NCI-H345 (cell line): Measurements from ENCODE around the gene TEKT2.

Experiments used
- DNase-seq: peaks from one replicate; lab custom pipeline; 2025; lab: John Stamatoyannopoulos, UW

Gene TEKT2, protein sequence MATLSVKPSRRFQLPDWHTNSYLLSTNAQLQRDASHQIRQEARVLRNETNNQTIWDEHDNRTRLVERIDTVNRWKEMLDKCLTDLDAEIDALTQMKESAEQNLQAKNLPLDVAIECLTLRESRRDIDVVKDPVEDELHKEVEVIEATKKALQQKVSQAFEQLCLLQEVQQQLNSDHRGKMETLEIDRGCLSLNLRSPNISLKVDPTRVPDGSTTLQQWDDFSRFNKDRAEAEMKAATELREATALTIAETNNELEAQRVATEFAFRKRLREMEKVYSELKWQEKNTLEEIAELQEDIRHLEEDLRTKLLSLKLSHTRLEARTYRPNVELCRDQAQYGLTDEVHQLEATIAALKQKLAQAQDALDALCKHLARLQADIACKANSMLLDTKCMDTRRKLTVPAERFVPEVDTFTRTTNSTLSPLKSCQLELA

DNA sequence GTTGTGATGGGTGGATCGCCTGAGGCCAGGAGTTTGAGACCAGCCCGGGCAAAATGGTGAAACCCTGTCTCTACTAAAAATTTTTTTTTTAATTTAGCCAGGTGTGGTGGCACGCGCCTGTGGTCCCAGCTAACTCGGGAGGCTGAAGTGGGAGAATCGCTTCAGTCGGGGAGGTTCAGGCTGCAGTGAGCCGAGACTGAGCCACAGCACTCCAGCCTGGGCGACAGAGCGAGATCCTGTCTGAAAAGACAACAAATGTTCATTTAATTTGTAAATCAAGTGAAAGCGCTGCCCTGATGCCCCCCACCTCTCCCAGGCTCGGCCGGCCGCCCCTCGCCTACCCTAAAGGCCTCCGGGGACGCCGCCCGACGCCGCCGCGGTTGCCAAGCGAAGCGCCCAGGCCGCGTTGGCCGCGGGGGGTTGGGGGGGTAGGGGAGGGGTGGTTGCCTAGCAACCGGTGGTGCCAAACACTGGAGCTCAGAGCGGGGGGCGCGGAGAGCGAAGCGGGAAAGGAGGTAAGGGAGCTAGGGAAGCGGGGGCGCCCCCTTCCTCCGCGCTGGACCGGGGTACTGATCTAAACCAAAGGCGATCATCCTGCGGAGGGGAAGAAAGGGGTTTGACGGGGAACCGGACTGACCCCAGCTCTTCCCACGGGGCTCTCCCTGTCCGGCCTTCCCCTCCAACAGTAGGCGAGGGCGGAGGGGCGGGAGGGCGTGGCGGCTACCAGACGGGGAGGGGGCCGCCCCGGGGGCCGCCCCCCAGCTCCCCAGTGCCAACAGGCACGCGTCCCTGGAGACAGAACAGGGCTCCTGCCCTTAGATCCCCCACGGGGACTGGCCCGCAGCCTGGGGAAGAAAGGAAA, at the start of gene TEKT2:
TSS of gene TEKT2 (plus strand) at position 460 of the 862 bp plus-strand sequence. CDS start 828 bp downstream, outside the sequence.
- peak; percentile 80 for DNase-seq

DNA sequence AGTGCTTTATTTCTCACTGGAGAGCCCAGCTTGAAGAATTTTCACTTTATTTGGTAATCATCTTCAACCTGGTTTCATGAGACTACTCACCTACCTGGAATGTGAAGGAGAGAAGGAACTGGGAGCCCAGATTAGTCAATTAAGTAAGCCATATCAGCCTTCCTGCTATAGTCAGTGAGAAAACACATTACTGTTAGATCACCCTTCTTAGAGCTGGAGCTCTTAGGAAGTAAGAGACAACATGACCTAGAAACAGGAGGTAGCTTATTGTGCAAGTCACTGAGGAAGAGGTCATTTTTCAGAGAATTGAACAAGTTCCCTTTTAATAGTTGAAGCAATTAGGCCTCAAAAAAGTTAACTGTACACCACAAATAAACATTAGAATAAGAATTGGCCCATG, 49.2 kb upstream of the TEKT2 start:
- DNase-seq = no peak

DNA sequence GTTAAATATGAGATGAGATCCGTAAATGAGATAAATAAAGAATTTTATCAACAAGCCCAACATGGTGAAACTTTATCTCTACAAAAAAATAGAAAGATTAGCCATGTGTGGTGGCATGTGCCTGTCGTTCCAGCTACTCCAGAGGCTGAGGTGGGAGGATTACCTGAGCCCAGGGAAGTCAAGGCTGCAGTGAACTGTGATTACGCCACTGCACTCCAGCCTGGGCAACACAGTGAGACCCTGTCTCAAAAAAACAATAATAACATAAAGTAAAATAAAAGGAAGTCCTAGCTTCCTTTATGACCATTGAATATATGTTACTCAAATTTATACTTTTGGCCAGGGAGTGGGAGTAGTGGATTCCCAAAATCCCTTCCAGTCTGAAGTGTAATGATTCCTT, 48.7 kb upstream of the TEKT2 start:
- DNase-seq = no peak

DNA sequence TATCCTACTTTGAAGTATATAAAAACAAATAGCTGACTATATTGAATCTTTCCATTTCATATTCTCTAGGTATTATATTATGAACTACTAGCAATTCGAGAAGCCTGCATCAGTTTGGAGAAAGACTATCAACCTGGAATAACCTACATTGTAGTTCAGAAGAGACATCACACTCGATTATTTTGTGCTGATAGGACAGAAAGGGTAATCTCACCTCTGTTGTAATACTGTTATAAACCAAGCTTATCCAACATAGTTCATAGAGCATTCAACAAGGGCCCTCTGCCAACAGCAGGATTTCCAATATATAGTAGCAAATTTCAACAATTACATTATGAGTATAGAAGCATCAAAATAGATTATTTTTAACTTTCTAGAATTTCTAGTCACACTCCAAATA, 43.7 kb upstream of the TEKT2 start:
- no peak for DNase-seq

DNA sequence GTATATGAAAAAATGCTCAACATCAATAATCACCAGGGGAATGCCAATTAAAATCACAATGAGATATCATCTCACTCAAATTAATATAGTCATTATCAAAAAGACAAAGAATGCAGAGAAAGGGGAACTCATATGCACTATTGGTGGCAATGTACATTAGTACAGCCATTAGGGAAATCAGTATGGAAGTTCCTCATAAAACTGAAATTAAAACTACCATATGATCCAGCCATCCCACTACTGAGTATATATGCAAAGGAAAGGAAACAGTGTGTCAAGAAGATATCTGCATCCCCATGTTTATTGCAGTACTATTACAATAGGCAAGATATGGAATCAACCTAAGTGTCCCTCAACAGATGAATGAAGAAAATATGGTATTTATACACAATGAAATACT, 32.1 kb upstream of the TEKT2 start:
- DNase-seq = no peak

DNA sequence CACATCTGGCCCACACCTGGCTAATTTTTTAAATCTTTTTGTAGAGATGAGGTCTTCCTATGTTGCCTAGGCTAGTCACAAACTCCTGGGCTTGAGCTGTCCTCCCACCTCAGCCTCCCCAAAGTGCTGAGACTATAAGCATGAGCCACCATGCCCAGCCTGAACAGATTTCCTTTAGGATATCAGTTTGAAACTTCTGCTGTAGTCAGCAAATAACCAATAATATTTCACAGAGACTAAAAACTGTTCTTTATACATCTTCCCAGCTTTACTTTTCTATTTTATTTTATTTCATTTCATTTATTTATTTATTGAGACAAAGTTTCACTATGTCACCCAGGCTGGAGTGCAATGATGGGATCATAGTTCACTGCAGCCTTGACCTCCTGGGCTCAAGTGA, 29.9 kb upstream of the TEKT2 start:
- DNase-seq = no peak

DNA sequence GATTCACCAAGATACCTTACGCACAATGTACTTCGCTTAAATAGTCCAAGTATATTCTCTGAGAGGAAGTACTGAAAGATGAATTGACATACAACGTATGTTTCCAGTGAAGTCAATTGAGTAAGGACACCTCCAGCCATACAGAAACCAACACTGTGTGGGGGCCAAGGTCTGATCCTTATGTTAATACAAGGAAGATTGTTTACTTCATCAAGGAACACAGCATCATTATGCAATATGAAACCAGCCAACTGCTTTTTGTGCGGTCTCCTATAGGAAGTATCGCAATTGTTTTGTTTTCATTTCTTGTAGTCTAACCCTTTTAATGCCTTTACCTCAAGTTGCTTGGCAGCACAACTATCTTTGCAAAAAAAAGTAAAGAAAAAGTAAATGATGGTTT, 28.2 kb upstream of the TEKT2 start:
- no peak for DNase-seq

DNA sequence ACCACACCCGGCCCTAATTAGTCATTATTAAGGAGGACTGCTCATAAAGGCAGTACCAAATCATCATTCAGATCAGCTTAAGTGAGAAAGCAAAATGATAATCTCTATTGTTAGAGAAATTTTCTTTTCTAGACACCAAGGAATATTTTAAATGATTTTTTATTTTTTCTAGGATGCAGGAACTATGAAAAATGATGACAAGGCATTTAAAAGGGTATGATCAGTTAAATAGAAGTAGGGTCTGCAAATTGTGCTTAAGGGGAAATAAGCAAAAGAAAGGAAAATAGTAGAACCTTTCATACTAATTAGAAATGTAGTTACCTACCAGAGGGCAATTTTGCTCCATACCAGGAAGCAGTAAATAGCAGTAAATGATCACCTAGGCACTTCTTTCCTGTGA, 21.6 kb upstream of the TEKT2 start:
- DNase-seq = no peak

DNA sequence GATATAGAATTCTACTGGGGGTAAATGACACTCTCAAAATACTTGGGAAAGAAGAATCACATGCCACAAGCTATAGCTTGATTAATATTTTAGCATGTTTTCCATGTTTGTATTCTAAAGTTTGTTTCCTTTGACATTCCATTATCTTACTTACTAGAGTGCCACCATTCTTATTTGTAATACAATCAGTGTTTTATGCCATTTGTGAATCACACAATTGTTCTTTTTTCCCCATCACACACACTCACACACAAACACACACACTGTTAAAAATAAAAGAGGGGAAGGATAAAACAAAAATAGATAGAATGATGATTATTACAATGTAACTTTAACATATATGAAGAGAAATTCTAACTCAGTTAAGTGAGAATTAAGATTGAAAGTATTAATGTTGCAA, 16.0 kb upstream of the TEKT2 start:
- no peak for DNase-seq

DNA sequence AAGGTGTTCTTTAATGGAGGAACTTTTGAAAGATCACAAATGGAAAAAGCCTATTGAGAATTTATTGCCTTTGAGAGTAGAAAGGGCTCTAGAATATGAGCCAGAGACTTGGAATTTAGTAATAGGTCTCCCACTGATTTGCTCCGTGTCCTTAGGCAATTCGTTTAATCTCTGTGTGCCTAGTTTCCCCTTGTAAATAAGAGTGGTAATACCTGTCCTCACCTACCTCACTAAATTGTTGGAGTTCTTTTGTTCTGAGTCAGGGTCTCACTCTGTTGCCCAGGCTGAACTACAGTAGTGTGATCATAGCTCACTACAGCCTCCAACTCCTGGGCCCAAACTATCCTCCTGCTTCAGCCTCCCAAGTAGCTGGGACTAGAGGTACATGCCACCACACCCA, 15.0 kb upstream of the TEKT2 start:
- DNase-seq = no peak

DNA sequence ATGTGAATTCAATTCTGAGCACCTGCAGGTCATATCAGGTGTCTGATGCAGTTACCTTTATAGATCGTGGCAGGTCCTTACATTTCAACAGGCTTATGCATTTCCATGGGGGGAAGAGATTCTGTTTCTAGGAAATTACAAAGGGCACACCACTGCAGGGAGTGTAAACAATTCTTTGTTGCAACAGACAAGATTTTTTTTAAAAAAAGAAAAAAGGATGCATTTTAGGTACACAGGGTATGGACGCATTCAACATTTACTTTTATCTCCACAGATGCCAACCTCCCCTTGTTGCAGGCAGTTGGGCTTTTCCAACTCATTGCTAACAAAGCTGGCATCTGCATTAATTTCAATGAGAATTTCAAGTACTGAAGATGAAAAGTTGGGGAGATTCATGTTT, 13.5 kb upstream of the TEKT2 start:
- peak; percentile 29 for DNase-seq

DNA sequence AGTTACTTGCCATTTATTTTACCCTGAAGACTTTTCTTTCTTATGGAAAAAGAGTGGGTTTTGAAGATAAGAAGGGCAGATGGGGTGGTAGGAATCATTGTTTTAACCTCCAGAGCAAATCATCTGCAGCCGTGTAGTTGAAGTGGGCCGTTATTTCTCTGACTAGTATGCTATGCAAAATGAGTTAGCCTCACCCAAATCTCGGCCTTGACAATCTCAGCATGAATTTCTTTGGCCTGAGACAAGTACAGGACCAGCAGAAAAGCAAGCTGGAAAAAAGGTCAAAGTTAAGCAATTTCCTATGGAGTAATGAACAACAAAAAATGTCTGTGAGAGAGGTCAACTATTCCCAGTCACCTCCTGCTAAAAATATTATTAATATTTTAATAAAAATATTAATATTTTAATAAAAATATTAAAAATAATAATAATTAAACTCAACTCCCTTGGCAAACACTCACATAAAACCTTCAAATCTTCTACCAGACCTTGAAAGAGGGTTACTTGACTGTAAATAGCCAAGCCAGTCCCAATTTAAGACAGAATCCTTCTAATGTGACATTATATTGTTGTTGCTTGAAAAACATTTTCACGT, 6.8 kb upstream of the TEKT2 start:
- DNase-seq = no peak

DNA sequence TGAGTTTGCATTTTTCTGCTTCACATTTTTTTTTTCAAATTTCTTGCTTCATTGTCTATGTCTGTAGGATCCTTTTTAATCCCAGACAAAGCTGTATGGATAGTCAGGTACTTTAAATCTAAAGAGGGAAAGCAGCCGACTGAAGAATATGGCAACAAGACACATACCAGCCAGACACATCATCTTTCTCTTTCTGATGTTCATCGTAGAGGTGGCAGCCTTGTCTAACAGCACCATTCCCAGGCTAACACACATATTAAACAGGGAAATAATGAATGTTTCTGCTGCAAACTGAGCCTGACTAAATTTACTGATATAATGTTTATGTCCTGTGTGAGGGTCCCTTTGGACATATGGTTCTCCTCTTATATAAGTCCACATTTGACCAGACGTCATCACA, 3.7 kb upstream of the TEKT2 start:
- DNase-seq = no peak

DNA sequence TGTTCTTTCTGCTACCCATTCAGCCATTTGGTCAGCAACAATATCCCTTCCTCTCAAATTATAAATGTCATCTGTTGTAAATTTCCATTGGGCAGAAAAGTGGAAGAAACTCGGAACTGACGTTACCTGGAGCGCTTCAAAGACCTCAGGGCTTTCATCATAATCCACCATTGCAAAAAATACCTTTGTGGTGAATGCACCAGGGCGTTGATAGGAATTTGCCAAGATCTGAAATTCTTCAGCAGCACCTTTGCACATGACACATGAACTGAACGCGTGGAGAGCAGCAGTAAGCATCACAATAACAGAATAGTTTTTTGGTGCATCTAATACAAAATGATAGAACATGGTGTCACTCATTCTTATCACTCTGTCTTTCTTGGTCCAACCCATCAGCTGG, 3.1 kb upstream of the TEKT2 start:
- no peak for DNase-seq

DNA sequence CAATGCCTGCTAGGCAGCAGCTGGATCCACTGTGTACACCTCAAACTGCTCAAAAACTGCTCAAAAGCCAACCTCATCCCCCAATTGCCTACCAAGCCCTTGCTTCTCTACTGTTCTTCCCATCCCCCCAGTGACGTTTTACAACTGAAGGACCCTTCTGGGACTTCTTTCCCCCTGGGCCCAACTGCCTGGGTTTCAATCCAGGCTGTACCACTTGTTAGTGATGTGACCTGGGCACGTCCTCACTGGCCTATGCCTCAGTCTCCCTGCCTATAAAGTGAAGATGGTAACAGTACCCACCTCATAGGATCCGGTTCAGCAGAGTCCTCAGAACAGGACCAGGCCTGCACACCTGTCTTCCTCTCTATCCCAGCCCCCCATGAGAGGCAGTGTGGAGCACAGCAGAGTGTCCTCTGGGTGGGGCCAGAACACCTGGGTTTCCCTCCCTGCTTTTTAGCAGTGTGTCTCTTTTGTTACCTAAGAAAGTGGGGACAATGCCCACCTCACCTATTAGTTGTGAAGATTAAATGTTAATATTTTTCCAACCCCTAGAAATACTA, 1.9 kb upstream of the TEKT2 start:
- DNase-seq = no peak

DNA sequence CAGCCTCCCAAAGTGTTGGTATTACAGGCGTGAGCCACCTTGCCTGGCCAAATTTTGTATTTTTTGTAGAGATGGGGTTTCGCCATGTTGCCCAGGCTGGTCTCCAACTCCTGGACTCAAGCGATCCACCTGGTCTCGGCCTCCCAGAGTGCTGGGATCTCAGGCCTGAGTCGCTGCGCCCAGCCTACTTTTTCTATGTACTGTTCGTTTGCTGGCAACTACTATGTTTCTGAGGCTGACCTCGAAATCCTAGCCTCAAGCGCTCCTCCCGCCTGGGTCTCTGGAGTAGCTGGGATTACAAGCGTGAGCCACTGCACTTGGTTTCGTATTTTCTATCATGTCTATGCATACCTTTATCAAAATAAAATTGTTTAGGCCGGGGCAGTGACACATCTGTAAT, 675 bp upstream of the TEKT2 start:
- DNase-seq = no peak

DNA sequence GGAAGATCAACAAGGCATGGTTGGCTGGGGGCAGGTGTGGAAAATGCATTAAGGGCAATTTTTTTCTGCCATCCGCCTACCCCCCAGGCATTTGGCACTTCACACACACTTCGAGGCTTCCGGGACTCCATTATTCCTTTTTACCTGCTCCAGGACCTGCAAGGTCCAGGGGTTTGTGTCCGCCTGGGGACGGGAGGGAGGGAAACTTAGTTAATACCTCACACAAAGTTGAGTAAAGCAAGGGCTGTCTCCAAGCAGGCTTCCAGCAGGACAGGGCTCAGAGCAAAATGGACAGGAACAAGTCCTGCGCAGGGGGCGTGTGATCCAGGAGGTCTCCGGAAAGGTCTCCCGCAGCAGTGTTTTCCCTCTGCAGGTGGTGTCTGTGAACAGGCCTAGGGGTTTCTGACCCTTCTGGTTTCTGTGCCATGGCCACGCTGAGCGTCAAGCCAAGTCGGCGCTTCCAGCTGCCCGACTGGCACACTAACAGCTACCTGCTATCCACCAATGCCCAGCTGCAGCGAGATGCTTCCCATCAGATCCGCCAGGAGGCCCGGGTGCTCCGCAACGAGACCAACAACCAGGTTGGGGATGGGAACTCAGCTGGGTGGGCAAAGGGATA, 712 bp downstream of the TEKT2 start:
- no peak for DNase-seq

DNA sequence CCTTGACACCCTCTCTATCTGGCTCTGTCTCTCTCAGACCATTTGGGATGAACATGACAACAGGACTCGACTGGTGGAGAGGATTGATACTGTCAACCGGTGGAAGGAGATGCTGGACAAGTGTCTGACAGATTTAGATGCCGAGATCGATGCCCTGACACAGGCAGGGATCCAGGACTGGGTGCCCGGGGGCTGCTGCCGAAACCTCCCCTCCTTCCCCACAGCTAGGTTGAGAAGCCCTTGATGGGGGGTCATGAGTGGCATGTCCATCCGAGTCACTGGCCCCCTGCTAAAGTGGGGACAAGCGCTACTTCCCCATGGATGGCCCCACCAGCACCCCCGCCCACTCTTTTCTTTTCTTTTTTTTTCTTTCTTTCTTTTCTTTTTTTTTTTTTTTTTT, 1.2 kb downstream of the TEKT2 start:
- DNase-seq = no peak

DNA sequence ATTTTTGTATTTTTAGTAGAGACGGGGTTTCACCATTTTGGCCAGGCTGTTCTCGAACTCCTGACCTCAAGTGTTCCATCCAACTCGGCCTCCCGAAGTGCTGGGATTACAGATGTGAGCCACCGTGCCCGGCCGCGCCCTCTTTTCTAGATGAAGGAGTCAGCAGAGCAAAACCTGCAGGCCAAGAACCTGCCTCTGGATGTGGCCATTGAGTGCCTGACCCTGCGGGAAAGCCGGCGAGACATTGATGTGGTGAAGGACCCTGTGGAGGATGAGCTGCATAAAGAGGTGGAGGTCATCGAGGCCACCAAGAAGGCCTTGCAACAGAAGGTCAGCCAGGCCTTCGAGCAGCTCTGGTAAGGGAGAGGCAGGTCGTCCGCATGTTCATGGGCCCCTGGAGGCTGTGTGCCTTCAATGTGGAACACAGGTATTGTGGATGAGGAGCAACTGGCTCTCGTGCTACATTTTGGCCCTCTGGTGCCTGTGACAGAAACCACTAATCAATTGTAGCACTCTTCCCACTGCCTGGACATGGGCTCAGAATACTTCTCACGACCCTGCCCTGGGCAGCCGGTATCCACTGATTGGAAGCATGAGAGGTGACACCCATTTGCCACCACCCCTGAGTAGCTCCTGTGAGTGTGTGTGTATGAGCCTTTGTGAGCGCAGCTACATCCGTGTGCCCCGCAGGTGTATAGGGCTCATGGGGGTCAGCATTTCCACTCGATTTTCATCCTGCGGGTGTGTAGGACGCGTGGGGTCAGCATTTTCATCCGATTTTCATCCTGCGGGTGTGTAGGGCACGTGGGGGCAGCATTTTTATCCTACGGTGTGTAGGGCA, 2.0 kb downstream of the TEKT2 start:
- no peak for DNase-seq

DNA sequence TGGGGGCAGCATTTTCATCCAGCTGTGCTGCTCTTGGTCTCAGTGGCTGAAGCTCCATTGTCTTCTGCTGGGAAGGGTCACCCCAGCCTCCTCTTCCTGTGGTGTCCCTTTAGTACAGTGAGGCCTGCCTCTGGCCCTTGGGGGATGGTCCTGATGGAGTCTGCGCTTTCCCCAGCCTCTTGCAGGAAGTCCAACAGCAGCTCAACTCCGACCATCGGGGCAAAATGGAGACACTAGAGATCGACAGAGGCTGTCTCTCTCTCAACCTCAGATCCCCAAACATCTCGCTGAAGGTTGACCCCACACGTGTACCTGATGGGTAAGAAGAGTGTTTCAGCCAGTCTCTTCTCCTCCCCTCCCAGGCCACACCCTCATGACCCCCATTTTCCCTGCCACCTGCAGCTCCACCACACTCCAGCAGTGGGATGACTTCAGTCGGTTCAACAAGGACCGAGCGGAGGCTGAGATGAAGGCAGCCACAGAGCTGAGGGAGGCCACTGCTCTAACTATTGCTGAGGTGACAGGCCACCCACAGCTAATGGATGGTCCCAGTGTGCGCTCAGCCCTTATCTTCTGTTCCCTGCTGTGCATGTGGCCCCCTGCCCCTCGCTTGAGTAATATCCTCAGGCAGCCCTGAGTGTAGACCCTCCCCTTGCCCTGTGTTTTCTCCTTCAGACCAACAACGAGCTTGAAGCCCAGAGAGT, 2.8 kb downstream of the TEKT2 start:
- no peak for DNase-seq
